Measurements from ENCODE around the gene PALM.

Gene PALM

GRCh38 chr19:764301-764700, 55.6 kb downstream of the PALM start:
- no peak overlapping the region for H3K4me3 ChIP-seq (ENCODE audit: low read length)
- H2AFZ ChIP-seq (ENCODE audit: low read depth, low read length): no peak overlapping the region
- peaks cover 3% of the 10 kb centered on the region for H3K4me1 ChIP-seq (ENCODE audit: insufficient read depth, low read length)
- H3K36me3 ChIP-seq (ENCODE audit: insufficient read depth, low read length): no peaks in the 10 kb centered on the region
- no peaks in the 10 kb centered on the region for H3K27me3 ChIP-seq (ENCODE audit: insufficient read depth, low read length)
- H3K9me3 ChIP-seq (ENCODE audit: low read length): no peaks in the 10 kb centered on the region

- Histone ChIP-seq H3K4me1 (ENCODE audit: insufficient read depth, low read length) (peaks cover 3% of the 10 kb centered on the region), H3K36me3 (ENCODE audit: insufficient read depth, low read length) (no peaks in the 10 kb centered on the region), H3K27me3 (ENCODE audit: insufficient read depth, low read length) (no peaks in the 10 kb centered on the region), H2AFZ (ENCODE audit: low read depth, low read length) (no peak overlapping the region), H3K4me3 (ENCODE audit: low read length) (no peak overlapping the region), H3K9me3 (ENCODE audit: low read length) (no peaks in the 10 kb centered on the region)
Measured at GRCh38 chr19:765179-765738, 56.5 kb downstream of the PALM start.

- H3K9me3 ChIP-seq (ENCODE audit: low read length): no peaks in the 10 kb centered on the region
- H3K4me1 ChIP-seq (ENCODE audit: insufficient read depth, low read length): peaks cover 3% of the 10 kb centered on the region
- H2AFZ ChIP-seq (ENCODE audit: low read depth, low read length): no peak overlapping the region
- no peak overlapping the region for H3K4me3 ChIP-seq (ENCODE audit: low read length)
- H3K27me3 ChIP-seq (ENCODE audit: insufficient read depth, low read length): no peaks in the 10 kb centered on the region
- no peaks in the 10 kb centered on the region for H3K36me3 ChIP-seq (ENCODE audit: insufficient read depth, low read length)
Measured at GRCh38 chr19:768424-768823, 59.7 kb downstream of the PALM start.

- Histone ChIP-seq H2AFZ (ENCODE audit: low read depth, low read length) (no peak overlapping the region), H3K4me1 (ENCODE audit: insufficient read depth, low read length) (peaks cover 3% of the 10 kb centered on the region), H3K4me3 (ENCODE audit: low read length) (no peak overlapping the region), H3K27me3 (ENCODE audit: insufficient read depth, low read length) (no peaks in the 10 kb centered on the region), H3K9me3 (ENCODE audit: low read length) (no peaks in the 10 kb centered on the region), H3K36me3 (ENCODE audit: insufficient read depth, low read length) (no peaks in the 10 kb centered on the region)
Measured at GRCh38 chr19:769616-770015, 60.9 kb downstream of the PALM start.

- Histone ChIP-seq H3K9me3 (ENCODE audit: low read length) (no peaks in the 10 kb centered on the region), H3K4me3 (ENCODE audit: low read length) (no peak overlapping the region), H3K27me3 (ENCODE audit: insufficient read depth, low read length) (no peaks in the 10 kb centered on the region), H3K4me1 (ENCODE audit: insufficient read depth, low read length) (peaks cover 3% of the 10 kb centered on the region), H3K36me3 (ENCODE audit: insufficient read depth, low read length) (no peaks in the 10 kb centered on the region), H2AFZ (ENCODE audit: low read depth, low read length) (no peak overlapping the region)
Measured at GRCh38 chr19:771332-771785, 62.6 kb downstream of the PALM start.

GRCh38 chr19:772063-772462, 63.3 kb downstream of the PALM start:
- Histone ChIP-seq H3K4me1 (ENCODE audit: insufficient read depth, low read length) (peaks cover 3% of the 10 kb centered on the region), H3K36me3 (ENCODE audit: insufficient read depth, low read length) (no peaks in the 10 kb centered on the region), H2AFZ (ENCODE audit: low read depth, low read length) (no peak overlapping the region), H3K27me3 (ENCODE audit: insufficient read depth, low read length) (no peaks in the 10 kb centered on the region), H3K4me3 (ENCODE audit: low read length) (no peak overlapping the region), H3K9me3 (ENCODE audit: low read length) (no peaks in the 10 kb centered on the region)

GRCh38 chr19:772730-773436, 64.1 kb downstream of the PALM start:
- no peak overlapping the region for H2AFZ ChIP-seq (ENCODE audit: low read depth, low read length)
- H3K27me3 ChIP-seq (ENCODE audit: insufficient read depth, low read length): no peaks in the 10 kb centered on the region

DNA sequence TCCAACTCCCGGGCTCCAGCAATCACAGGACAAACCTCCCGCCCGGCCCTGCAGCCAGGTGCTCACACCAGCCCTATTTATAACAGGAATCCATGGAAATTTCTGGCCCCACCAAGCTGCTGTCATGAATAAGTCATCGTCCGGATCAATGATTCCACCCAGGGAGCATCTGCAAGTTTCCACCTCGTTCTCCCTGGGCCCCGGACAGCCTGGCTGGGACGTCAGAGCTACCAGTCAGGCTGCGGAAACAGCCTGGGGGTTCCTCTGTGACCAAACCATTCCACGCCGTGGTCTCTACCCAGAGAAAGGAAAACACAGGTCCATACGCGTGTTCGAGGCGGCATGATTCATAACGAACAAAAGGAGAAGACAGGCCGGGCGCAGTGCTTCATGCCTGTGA, 67.8 kb downstream of the PALM start:
- Histone ChIP-seq H3K4me1 (ENCODE audit: insufficient read depth, low read length) (no peaks in the 10 kb centered on the region), H3K27me3 (ENCODE audit: insufficient read depth, low read length) (no peaks in the 10 kb centered on the region), H2AFZ (ENCODE audit: low read depth, low read length) (no peak overlapping the region), H3K9me3 (ENCODE audit: low read length) (no peaks in the 10 kb centered on the region), H3K4me3 (ENCODE audit: low read length) (no peak overlapping the region), H3K36me3 (ENCODE audit: insufficient read depth, low read length) (no peaks in the 10 kb centered on the region)

More at GRCh38 chr19:772730-773436, 64.1 kb downstream of the PALM start:
- H3K4me1 ChIP-seq (ENCODE audit: insufficient read depth, low read length): peaks cover 3% of the 10 kb centered on the region
- no peak overlapping the region for H3K4me3 ChIP-seq (ENCODE audit: low read length)
- no peaks in the 10 kb centered on the region for H3K36me3 ChIP-seq (ENCODE audit: insufficient read depth, low read length)
- no peaks in the 10 kb centered on the region for H3K9me3 ChIP-seq (ENCODE audit: low read length)

DNA sequence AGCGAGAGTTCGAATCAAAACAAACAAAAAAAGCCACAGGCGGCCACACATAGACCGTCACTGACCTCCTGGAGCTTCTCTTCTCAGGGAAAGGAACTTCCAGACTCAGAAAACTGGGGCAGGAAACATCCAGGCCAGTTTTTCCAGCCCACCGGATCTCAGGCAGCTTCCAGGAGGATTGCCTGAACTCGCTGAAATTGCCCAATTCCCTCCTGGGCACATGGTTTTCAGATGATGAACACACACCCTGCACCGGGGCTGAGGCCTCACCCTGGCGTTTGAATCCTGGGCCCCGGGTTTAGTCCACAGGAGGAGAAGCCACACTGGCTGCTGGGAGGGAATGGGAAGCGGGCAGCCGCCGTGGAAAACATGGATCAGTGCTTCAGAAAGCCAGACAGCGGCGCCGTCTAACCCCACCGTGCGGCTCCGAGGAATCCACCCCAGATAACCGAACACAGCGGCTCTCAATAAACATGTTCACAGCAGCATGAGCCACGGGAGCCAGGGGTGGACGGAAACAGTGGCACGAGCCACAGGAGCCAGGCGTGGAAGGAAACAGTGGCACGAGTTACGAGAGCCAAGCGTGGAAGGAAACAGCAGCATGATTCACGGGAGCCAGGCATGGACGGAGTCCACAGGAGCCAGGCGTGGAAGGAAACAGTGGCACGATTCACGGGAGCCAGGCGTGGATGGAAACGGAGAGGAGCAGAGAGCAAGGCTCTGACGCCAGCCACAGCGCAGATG, 70.3 kb downstream of the PALM start:
- H3K4me1 ChIP-seq (ENCODE audit: insufficient read depth, low read length): peaks cover 10% of the 10 kb centered on the region
- no peaks in the 10 kb centered on the region for H3K9me3 ChIP-seq (ENCODE audit: low read length)
- H3K36me3 ChIP-seq (ENCODE audit: insufficient read depth, low read length): no peaks in the 10 kb centered on the region
- H2AFZ ChIP-seq (ENCODE audit: low read depth, low read length): no peak overlapping the region
- H3K4me3 ChIP-seq (ENCODE audit: low read length): no peak overlapping the region
- H3K27me3 ChIP-seq (ENCODE audit: insufficient read depth, low read length): no peaks in the 10 kb centered on the region

DNA sequence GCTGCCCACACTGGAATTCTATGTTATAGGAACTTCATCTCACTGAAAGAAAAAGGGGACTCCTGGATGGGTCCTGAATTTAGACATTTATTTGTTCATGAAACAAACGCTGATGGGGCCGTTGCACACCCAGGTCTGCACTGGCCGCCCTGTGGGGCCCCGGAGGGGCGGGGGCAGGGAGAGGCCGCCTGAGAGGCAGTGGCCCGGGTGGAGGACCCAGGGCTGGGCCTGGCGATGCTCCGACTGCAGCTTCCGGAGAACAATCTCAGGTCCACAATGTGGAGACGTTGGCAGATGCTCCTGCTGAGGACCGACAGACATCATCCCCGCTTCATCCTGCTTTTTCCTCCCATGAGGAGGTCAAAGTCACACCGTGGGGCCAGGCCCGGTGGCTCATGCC, 72.2 kb downstream of the PALM start:
- H3K9me3 ChIP-seq (ENCODE audit: low read length): no peaks in the 10 kb centered on the region
- H3K36me3 ChIP-seq (ENCODE audit: insufficient read depth, low read length): no peaks in the 10 kb centered on the region
- no peak overlapping the region for H2AFZ ChIP-seq (ENCODE audit: low read depth, low read length)
- H3K27me3 ChIP-seq (ENCODE audit: insufficient read depth, low read length): no peaks in the 10 kb centered on the region
- H3K4me3 ChIP-seq (ENCODE audit: low read length): no peak overlapping the region
- peaks cover 10% of the 10 kb centered on the region for H3K4me1 ChIP-seq (ENCODE audit: insufficient read depth, low read length)

- peaks cover 10% of the 10 kb centered on the region for H3K4me1 ChIP-seq (ENCODE audit: insufficient read depth, low read length)
Measured at GRCh38 chr19:781800-782184, 73.1 kb downstream of the PALM start.

GRCh38 chr19:782185-782877, 73.6 kb downstream of the PALM start:
- no peak overlapping the region for H3K4me3 ChIP-seq (ENCODE audit: low read length)

More at GRCh38 chr19:781800-782184, 73.1 kb downstream of the PALM start:
- no peak overlapping the region for H2AFZ ChIP-seq (ENCODE audit: low read depth, low read length)
- H3K9me3 ChIP-seq (ENCODE audit: low read length): no peaks in the 10 kb centered on the region
- H3K4me3 ChIP-seq (ENCODE audit: low read length): no peak overlapping the region
- no peaks in the 10 kb centered on the region for H3K36me3 ChIP-seq (ENCODE audit: insufficient read depth, low read length)
- no peaks in the 10 kb centered on the region for H3K27me3 ChIP-seq (ENCODE audit: insufficient read depth, low read length)

More at GRCh38 chr19:782185-782877, 73.6 kb downstream of the PALM start:
- Histone ChIP-seq H3K4me1 (ENCODE audit: insufficient read depth, low read length) (peaks cover 10% of the 10 kb centered on the region), H2AFZ (ENCODE audit: low read depth, low read length) (no peak overlapping the region), H3K27me3 (ENCODE audit: insufficient read depth, low read length) (no peaks in the 10 kb centered on the region), H3K36me3 (ENCODE audit: insufficient read depth, low read length) (no peaks in the 10 kb centered on the region), H3K9me3 (ENCODE audit: low read length) (no peaks in the 10 kb centered on the region)
